Erythroblast (primary cell): ENCODE results near the gene MLIP.
"Not testable (repeated sequence)": the region's sequence is repeated elsewhere in the genome, so short reads cannot be mapped to it uniquely, and the experiment has no call there.

Experiments used
- DNase-seq, 2 experiments: peaks; one replicate each; lab custom pipeline; 2025; lab: John Stamatoyannopoulos, UW
- GATA1 ChIP-seq: IDR thresholded peaks from 2 replicates; pipeline ENCODE4 v1.6.1; 2011; ENCODE audit warnings: low read depth, mild to moderate bottlenecking, control low read depth, low read length, moderate library complexity
- POLR2A ChIP-seq: IDR thresholded peaks from 2 replicates; pipeline ENCODE4 v1.6.1; 2011; ENCODE audit warnings: mild to moderate bottlenecking, low read length

Gene MLIP

GRCh38 chr6:54204921-54205591, 93.8 kb downstream of the MLIP start:
- TF ChIP-seq POLR2A (no peak), GATA1 (no peak)
- DNase-seq: no peak

DNA sequence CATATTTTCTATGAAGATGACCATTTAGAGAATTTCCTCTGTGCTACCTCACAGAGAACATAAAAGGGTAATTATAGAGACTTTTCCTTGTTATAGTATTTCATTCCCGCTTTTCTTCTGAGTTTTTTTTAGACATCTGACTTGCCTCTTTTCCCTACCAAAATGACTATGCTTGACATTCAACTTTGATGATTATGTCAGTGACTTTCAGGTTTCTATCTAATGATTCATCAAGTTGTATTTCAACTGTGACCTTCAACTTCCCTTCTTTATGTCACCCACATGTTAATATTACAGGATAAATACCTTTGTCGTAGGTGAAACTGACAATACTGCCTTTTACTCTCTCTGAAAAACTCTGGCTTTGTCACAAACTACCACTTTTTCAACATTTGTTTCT, 95.3 kb downstream of the MLIP start:
- DNase-seq: no peak
- no peak for TF ChIP-seq GATA1
- no peak for TF ChIP-seq POLR2A

DNA sequence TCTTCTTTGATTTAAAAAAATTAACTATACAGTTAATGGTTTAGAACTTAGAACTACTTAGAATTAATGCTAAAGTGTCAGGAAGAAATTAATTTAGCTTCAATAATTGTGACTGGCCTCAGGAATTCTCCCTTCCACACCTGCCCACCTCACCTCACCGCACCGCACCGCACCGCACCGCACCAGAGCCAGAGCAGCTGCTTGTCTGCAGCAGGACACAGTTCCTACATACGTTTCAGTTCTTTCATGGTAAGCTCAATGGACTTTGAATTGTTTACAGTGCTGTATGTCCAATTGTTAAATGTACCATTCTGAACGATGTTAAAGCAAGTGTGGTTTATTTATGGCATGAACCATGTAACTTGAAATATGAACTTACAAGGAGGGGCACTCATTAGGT, 98.7 kb downstream of the MLIP start:
- DNase-seq: not testable (repeated sequence)

- TF ChIP-seq POLR2A (no peak), GATA1 (no peak)
- DNase-seq: no peak
These were observed 103.0 kb downstream of the MLIP start for GRCh38 chr6:54214286-54214685.

DNA sequence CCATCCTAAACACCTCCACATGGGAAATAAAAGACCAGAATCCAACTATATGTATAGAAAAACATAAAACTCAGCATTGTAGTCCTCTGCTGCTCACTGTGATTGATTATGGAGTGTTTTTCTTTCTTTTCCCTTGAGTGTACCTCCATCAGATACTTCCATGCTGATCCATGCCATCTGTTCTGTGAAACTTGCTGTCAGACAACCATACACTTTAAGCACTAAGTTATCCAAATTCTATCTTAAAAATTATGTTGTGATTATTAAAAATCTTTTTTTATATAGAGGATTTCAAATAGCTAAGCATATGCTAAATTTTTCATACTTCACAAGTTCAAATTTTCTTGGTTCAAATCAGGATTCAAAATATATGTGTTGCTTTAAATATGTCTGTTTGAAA, 105.1 kb downstream of the MLIP start:
- DNase-seq: no peak
- no peak for TF ChIP-seq POLR2A
- no peak for TF ChIP-seq GATA1

DNA sequence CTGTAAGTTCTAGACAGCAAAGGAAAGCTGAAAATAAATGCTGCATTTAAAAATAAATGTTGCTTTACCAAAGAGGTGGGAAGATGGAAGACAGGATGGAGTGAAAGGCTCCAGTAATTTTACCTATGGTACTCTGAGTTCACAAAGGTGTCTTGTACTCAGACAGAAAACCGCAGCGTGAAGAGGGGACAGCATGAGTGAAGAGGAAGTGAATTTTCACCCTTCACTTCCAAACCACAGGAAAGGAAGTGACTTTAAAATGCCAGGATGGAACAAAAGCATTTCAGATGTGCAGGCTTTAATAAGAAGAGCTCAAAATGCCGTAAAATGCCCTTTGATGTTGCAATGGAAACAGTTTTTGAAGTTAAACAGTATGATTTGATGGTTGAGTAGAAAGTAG, 105.8 kb downstream of the MLIP start:
- no peak for TF ChIP-seq GATA1
- no peak for TF ChIP-seq POLR2A
- no peak for DNase-seq

- TF ChIP-seq POLR2A (no peak), GATA1 (no peak)
- DNase-seq: no peak
These were observed 111.0 kb downstream of the MLIP start for GRCh38 chr6:54222217-54222616.

- no peak for TF ChIP-seq GATA1
- TF ChIP-seq POLR2A: no peak
- no peak for DNase-seq
These were observed 121.5 kb downstream of the MLIP start for GRCh38 chr6:54232703-54233102.

DNA sequence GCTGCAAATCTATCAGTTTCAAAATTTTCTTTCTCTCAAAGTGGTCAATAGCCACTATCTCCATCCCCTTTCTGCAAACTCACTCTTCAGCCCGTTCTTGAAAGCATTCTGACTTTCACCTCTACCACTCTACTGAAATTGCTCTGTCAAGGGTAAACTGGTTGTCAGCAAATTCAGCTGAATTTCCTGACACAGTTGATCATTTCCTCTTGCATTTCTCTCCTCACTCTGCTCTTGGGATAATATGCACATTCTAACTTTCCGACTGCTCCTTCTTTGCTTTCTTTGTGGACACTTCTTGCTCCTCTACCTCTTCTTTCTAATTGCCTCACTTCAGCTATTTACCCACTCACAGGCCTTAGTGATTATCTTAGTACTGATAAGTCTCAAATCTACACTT, 123.3 kb downstream of the MLIP start:
- DNase-seq: no peak
- TF ChIP-seq POLR2A (no peak), GATA1 (no peak)

- no peak for DNase-seq
- no peak for TF ChIP-seq GATA1
- TF ChIP-seq POLR2A: no peak
These were observed 125.7 kb downstream of the MLIP start for GRCh38 chr6:54236984-54237383.

GRCh38 chr6:54238396-54238795, 127.2 kb downstream of the MLIP start:
- TF ChIP-seq POLR2A: no peak
- no peak for TF ChIP-seq GATA1
- no peak for DNase-seq

GRCh38 chr6:54243699-54244098, 132.5 kb downstream of the MLIP start:
- TF ChIP-seq POLR2A: no peak
- no peak for TF ChIP-seq GATA1
- no peak for DNase-seq

- no peak for TF ChIP-seq POLR2A
- TF ChIP-seq GATA1: no peak
- peak; percentile 3 for DNase-seq
These were observed 133.2 kb downstream of the MLIP start for GRCh38 chr6:54244430-54244829.

DNA sequence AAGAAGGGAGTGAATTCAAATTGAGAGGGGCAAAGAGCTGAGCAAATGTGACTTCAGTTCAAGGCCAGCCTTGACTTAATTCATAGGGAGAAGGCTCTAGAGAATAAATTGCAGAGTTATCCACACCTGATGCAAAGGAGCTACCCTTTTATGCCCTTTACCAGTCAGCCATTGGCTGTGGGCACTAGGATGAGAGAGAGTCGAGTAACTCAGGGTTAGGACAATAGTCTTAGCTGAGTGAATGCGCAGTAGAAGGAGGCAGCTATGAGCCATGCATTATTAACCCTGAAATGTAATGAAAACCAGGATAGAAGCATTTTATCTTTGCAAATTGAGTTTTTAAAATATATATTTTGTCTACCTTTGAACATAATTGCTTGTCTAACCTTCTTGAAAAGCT, 134.0 kb downstream of the MLIP start:
- TF ChIP-seq POLR2A (no peak), GATA1 (no peak)

DNA sequence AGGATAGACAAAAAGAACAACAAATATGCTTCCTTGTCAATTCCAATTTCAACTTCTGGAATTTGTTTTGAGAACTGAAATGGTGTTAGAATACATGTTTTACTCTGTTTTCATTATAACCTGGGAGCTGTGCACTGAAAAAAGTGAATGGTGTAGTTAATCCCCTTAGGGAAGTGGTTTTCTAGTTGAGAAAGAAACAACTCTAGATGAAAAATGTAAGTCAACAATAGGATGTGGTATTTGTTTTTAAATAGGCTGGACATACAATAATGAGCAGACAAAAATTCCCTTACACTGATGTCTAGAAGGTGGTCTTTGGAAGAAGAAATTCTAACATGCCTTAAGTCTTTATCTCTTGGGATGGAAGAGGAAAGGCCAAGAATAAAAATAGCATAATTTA, 137.1 kb downstream of the MLIP start:
- DNase-seq: no peak
- no peak for TF ChIP-seq GATA1
- TF ChIP-seq POLR2A: no peak

More for the DNA sequence above, 134.0 kb downstream of the MLIP start:
- no peak for DNase-seq
